HepG2 (cell line): ENCODE data around the gene LSM14B. TPM values are rescaled to one million over a fixed set of nuclear protein-coding genes. Genes with fewer than 3 reads are reported as not detected.

Experiments used
- DRAP1 ChIP-seq: IDR thresholded peaks from 2 replicates; pipeline ENCODE4 v1.6.1; 2016; ENCODE audit warnings: missing genetic modification reagents, missing compliant biosample characterization
- HNRNPLL ChIP-seq: fragments of 200-400 bp; formaldehyde crosslinking; IDR thresholded peaks from 2 replicates; pipeline ENCODE4 v1.6.1; 2017; ENCODE audit warnings: mild to moderate bottlenecking, low read depth, low read length; ENCODE audit not compliant: poor library complexity, severe bottlenecking
- HOXA5 ChIP-seq: sonication (generic); formaldehyde crosslinking; IDR thresholded peaks from 2 replicates; pipeline ENCODE4 v1.4.0; 2020; ENCODE audit warnings: missing genetic modification reagents
- MTF2 ChIP-seq: sonication (generic); formaldehyde crosslinking; IDR thresholded peaks from 2 replicates; pipeline ENCODE4 v1.5.0; 2020; ENCODE audit warnings: missing genetic modification reagents, borderline replicate concordance
- NCOA1 ChIP-seq: sonication (generic); formaldehyde crosslinking; IDR thresholded peaks from 2 replicates; pipeline ENCODE4 v1.9.0; 2021; ENCODE audit warnings: missing genetic modification reagents
- PITX1 ChIP-seq: sonication (generic); formaldehyde crosslinking; IDR thresholded peaks from 2 replicates; pipeline ENCODE4 v1.5.1; 2020; ENCODE audit warnings: mild to moderate bottlenecking, missing genetic modification reagents
- RXRA ChIP-seq: sonication (generic); formaldehyde crosslinking; IDR thresholded peaks from 2 replicates; pipeline ENCODE4 v1.5.1; 2020; ENCODE audit warnings: missing genetic modification reagents
- SALL2 ChIP-seq: sonication (generic); formaldehyde crosslinking; IDR thresholded peaks from 2 replicates; pipeline ENCODE4 v1.8.1; 2023; ENCODE audit warnings: mild to moderate bottlenecking, missing genetic modification reagents, inconsistent platforms
- ZBTB46 ChIP-seq: sonication (generic); formaldehyde crosslinking; IDR thresholded peaks from 2 replicates; pipeline ENCODE4 v1.4.0; 2020; ENCODE audit warnings: mild to moderate bottlenecking, missing genetic modification reagents, borderline replicate concordance
- ZFP82 ChIP-seq: sonication (generic); formaldehyde crosslinking; IDR thresholded peaks from 2 replicates; pipeline ENCODE4 v1.5.1; 2020; ENCODE audit warnings: mild to moderate bottlenecking, missing genetic modification reagents, borderline replicate concordance
- ZNF224 ChIP-seq: sonication (generic); formaldehyde crosslinking; IDR thresholded peaks from 2 replicates; pipeline ENCODE4 v1.5.0; 2020; ENCODE audit warnings: mild to moderate bottlenecking, missing genetic modification reagents
- ZNF230 ChIP-seq: sonication (generic); formaldehyde crosslinking; IDR thresholded peaks from 2 replicates; pipeline ENCODE4 v1.4.0; 2020; ENCODE audit warnings: mild to moderate bottlenecking, missing genetic modification reagents
- ZNF543 ChIP-seq: sonication (generic); formaldehyde crosslinking; IDR thresholded peaks from 2 replicates; pipeline ENCODE4 v1.4.0; 2020; ENCODE audit warnings: mild to moderate bottlenecking, missing genetic modification reagents
- ZNF569 ChIP-seq: sonication (generic); formaldehyde crosslinking; IDR thresholded peaks from 2 replicates; pipeline ENCODE4 v1.5.0; 2020; ENCODE audit warnings: mild to moderate bottlenecking, missing genetic modification reagents, moderate library complexity, borderline replicate concordance
- ZNF788 ChIP-seq: sonication (generic); formaldehyde crosslinking; IDR thresholded peaks from 2 replicates; pipeline ENCODE4 v1.5.0; 2020; ENCODE audit warnings: mild to moderate bottlenecking, missing genetic modification reagents, borderline replicate concordance
- ZNF839 ChIP-seq: sonication (generic); formaldehyde crosslinking; IDR thresholded peaks from 2 replicates; pipeline ENCODE4 v1.4.0; 2020; ENCODE audit warnings: missing genetic modification reagents, mild to moderate bottlenecking, borderline replicate concordance
- ZSCAN21 ChIP-seq: sonication (generic); formaldehyde crosslinking; IDR thresholded peaks from 2 replicates; pipeline ENCODE4 v1.8.0; 2022; ENCODE audit warnings: mild to moderate bottlenecking, missing genetic modification reagents, moderate library complexity, borderline replicate concordance
- polyA plus RNA-seq, 8 experiments: library from polyadenylated mRNA; depleted of rRNA in 3 of 8; stranded (reverse) in 7 of 8; unstranded in 1 of 8; fragments of >200 nt; fragmentation: Illumina TruSeq in 4 of 8; extraction: Trizol in 4 of 8; gene quantifications; 2 replicates each; pipeline versions ENCODE4 v1.2.1 to v1.2.3, GENCODE V29; 2011 to 2016; ENCODE audit warnings: low read depth in 4 of 8, missing spikeins in 1 of 8, mixed read lengths in 1 of 8; ENCODE audit not compliant: insufficient read depth in 1 of 8
- total RNA-seq, 5 experiments: library from RNA; depleted of rRNA; stranded (reverse); fragments of >200 nt; fragmentation: Illumina TruSeq; extraction: Trizol; gene quantifications; 2 replicates each; pipeline ENCODE4 v1.2.3, GENCODE V29; 2016; ENCODE audit warnings: low read depth in 1 of 5
- TF ChIP-seq, protein P1 (sequence below): sonication (generic); formaldehyde crosslinking; IDR thresholded peaks from 2 replicates; pipeline ENCODE4 v1.8.1; 2022; ENCODE audit warnings: low read depth, mild to moderate bottlenecking, missing genetic modification reagents
- TF ChIP-seq, protein P2 (sequence below): sonication (generic); formaldehyde crosslinking; IDR thresholded peaks from 2 replicates; pipeline ENCODE4 v1.5.0; 2020; ENCODE audit warnings: mild to moderate bottlenecking, missing genetic modification reagents, borderline replicate concordance

The LSM14B gene
- total and polyA plus RNA-seq, 2 of the 13 experiments (the other 11 are each of a cell fraction or from before 2014, with no cell fraction given) = 43.3 to 79.2 TPM

DNA sequence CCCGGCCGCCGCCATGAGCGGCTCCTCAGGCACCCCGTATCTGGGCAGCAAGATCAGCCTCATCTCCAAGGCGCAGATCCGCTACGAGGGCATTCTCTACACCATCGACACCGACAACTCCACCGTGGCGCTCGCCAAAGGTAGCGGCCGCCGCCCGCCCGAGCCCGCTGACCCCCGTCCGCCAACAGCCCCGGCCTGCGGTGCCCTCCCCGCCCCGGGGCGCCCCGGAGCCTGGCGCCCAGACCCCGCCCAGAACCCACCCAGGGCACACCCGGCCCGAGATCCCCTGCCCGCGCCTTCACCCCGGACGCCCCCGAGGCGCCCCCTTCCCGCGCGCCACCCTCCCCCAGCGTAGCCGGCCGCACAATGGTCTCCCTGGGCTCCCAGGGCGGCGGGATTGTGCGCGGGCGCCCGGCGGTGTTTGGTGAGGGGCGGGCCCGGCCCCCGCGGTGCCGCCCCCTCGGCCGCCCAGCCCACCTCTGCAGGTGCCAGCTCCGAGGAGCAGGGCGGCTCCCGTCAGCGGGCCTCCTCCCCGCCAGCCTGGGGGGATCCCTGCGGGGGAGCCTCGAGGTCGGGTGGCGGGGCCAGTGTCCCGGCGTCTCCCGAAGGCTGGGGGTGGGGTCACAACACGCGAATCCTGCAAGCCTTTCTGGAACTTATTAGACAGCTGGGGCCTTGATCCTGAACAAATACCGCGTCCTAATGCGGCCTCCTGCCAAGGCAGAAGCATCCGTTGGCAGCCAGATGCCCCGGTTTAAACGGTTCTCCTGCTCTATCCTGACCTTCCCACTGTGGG, 577 bp downstream of the LSM14B start (continued):
- TF ChIP-seq HOXA5 (CRISPR knock-in tag) (0 out of 2 replicates have a peak, but pooled peaks have one; percentile 0), HNRNPLL (peak; percentile 68), DRAP1 (CRISPR knock-in tag) (no peak), ZNF569 (no peak), NCOA1 (0 out of 2 replicates have a peak, but pooled peaks have one; percentile 52), ZNF543 (CRISPR knock-in tag) (peak; percentile 59; the same call in 1 of the 2 replicates), ZNF224 (no peak), SALL2 (CRISPR knock-in tag) (peak; percentile 12; the same call in 1 of the 2 replicates), PITX1 (CRISPR knock-in tag) (0 out of 2 replicates have a peak, but pooled peaks have one; percentile 19), ZNF230 (CRISPR knock-in tag) (peak; percentile 46; the same call in 1 of the 2 replicates), ZNF839 (no peak), ZNF788 (CRISPR knock-in tag) (no peak), ZBTB46 (0 out of 2 replicates have a peak, but pooled peaks have one; percentile 75), ZSCAN21 (CRISPR knock-in tag) (peak; percentile 58; the same call in 1 of the 2 replicates), MTF2 (CRISPR knock-in tag) (no peak), ZFP82 (CRISPR knock-in tag) (no peak), RXRA (peak; percentile 4; the same call in 1 of the 2 replicates)
- TF ChIP-seq, protein P1, sequence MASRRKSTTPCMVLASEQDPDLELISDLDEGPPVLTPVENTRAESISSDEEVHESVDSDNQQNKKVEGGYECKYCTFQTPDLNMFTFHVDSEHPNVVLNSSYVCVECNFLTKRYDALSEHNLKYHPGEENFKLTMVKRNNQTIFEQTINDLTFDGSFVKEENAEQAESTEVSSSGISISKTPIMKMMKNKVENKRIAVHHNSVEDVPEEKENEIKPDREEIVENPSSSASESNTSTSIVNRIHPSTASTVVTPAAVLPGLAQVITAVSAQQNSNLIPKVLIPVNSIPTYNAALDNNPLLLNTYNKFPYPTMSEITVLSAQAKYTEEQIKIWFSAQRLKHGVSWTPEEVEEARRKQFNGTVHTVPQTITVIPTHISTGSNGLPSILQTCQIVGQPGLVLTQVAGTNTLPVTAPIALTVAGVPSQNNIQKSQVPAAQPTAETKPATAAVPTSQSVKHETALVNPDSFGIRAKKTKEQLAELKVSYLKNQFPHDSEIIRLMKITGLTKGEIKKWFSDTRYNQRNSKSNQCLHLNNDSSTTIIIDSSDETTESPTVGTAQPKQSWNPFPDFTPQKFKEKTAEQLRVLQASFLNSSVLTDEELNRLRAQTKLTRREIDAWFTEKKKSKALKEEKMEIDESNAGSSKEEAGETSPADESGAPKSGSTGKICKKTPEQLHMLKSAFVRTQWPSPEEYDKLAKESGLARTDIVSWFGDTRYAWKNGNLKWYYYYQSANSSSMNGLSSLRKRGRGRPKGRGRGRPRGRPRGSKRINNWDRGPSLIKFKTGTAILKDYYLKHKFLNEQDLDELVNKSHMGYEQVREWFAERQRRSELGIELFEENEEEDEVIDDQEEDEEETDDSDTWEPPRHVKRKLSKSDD (CRISPR knock-in tag) = no peak
- TF ChIP-seq, protein P2, sequence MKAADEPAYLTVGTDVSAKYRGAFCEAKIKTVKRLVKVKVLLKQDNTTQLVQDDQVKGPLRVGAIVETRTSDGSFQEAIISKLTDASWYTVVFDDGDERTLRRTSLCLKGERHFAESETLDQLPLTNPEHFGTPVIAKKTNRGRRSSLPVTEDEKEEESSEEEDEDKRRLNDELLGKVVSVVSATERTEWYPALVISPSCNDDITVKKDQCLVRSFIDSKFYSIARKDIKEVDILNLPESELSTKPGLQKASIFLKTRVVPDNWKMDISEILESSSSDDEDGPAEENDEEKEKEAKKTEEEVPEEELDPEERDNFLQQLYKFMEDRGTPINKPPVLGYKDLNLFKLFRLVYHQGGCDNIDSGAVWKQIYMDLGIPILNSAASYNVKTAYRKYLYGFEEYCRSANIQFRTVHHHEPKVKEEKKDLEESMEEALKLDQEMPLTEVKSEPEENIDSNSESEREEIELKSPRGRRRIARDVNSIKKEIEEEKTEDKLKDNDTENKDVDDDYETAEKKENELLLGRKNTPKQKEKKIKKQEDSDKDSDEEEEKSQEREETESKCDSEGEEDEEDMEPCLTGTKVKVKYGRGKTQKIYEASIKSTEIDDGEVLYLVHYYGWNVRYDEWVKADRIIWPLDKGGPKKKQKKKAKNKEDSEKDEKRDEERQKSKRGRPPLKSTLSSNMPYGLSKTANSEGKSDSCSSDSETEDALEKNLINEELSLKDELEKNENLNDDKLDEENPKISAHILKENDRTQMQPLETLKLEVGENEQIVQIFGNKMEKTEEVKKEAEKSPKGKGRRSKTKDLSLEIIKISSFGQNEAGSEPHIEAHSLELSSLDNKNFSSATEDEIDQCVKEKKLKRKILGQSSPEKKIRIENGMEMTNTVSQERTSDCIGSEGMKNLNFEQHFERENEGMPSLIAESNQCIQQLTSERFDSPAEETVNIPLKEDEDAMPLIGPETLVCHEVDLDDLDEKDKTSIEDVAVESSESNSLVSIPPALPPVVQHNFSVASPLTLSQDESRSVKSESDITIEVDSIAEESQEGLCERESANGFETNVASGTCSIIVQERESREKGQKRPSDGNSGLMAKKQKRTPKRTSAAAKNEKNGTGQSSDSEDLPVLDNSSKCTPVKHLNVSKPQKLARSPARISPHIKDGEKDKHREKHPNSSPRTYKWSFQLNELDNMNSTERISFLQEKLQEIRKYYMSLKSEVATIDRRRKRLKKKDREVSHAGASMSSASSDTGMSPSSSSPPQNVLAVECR = peak; percentile 76; the same call in 1 of the 2 replicates
